Endothelial cell of umbilical vein (primary cell): ENCODE measurements around the gene MAN1A1. TPM values are rescaled to one million over a fixed set of nuclear protein-coding genes. Genes with fewer than 3 reads are reported as not detected.

Experiments
- BruUV-seq: library from RNA; stranded (reverse); fragments of 400-500 nt; replicated peaks from 2 replicates; lab custom pipeline; 2021; lab: Mats Ljungman, UMichigan
- CTCF ChIA-PET: fragments of 300-600, 350-600 bp; sonication (Branson Sonifier 250); formaldehyde crosslinking; loops from one replicate; lab custom pipeline; 2021; ENCODE audit warnings: antibody characterized with exemption, inconsistent platforms; lab: Charles Lee
- POLR2A ChIA-PET: fragments of 300-600, 350-600 bp; sonication (Branson Sonifier 250); formaldehyde crosslinking; loops from one replicate; lab custom pipeline; 2021; ENCODE audit warnings: antibody characterized with exemption, inconsistent platforms; lab: Charles Lee
- DNase-seq: peaks from one replicate; pipeline ENCODE4 v3.0.0-alpha.2; 2011; ENCODE audit warnings: low read depth, low spot score
- FAIRE-seq: peaks from 2 replicates; lab custom pipeline; 2011; peaks lifted over from hg19 to GRCh38; lab: Jason Lieb, UNC
- H2AFZ ChIP-seq: 2 replicates; pipeline ENCODE4 v1.6.0; 2012; ENCODE audit warnings: low read depth, low read length, control low read depth, inconsistent platforms
- H3K27ac ChIP-seq: 2 replicates; pipeline ENCODE4 v1.5.1; 2011; ENCODE audit warnings: low read depth, mild to moderate bottlenecking, control low read depth, low read length, moderate library complexity; ENCODE audit not compliant: insufficient read depth
- H3K27me3 ChIP-seq, 2 experiments: 2 replicates each; pipeline versions ENCODE4 v1.6.0 to v1.6.1; 2011; ENCODE audit warnings: low read length in 2 of 2, mixed read lengths in 1 of 2; ENCODE audit not compliant: control insufficient read depth in 2 of 2, insufficient read depth in 2 of 2
- H3K36me3 ChIP-seq, 2 experiments: 2 replicates in 1 of 2; 3 replicates in 1 of 2; pipeline ENCODE4 v1.5.1; 2011; ENCODE audit warnings: low read length in 2 of 2, mild to moderate bottlenecking in 1 of 2, moderate library complexity in 1 of 2; ENCODE audit not compliant: control insufficient read depth in 2 of 2, insufficient read depth in 2 of 2; ENCODE audit errors: extremely low read depth in 1 of 2
- H3K4me1 ChIP-seq: 3 replicates; pipeline ENCODE4 v1.5.1; 2011; ENCODE audit warnings: mild to moderate bottlenecking, low read length; ENCODE audit not compliant: control insufficient read depth, insufficient read depth; ENCODE audit errors: extremely low read depth
- H3K4me2 ChIP-seq: 2 replicates; pipeline ENCODE4 v1.6.1; 2011; ENCODE audit warnings: low read length, control low read depth, mixed read lengths; ENCODE audit not compliant: insufficient read depth
- H3K4me3 ChIP-seq, 3 experiments: fragments of 200-600 bp in 1 of 3; sonication (generic), shearing (Covaris generic) in 1 of 3; replicated peaks in 1 of 3; 2 replicates each; pipeline ENCODE4 v1.5.1; 2011 to 2016; ENCODE audit warnings: control low read depth in 3 of 3, low read length in 3 of 3, mild to moderate bottlenecking in 2 of 3, inconsistent platforms in 1 of 3, low read depth in 1 of 3, moderate library complexity in 1 of 3; ENCODE audit not compliant: insufficient read depth in 1 of 3
- H3K79me2 ChIP-seq: 2 replicates; pipeline ENCODE4 v1.6.0; 2012; ENCODE audit warnings: low read length, inconsistent platforms; ENCODE audit not compliant: control insufficient read depth, insufficient read depth
- H3K9ac ChIP-seq: replicated peaks from 2 replicates; pipeline ENCODE3; 2011; ENCODE audit warnings: low read length, control low read depth; ENCODE audit not compliant: insufficient read depth; ENCODE audit errors: extremely low read depth
- H3K9me1 ChIP-seq: replicated peaks from 3 replicates; pipeline ENCODE4 v1.6.0; 2011; ENCODE audit warnings: mild to moderate bottlenecking, low read length; ENCODE audit not compliant: control insufficient read depth, insufficient read depth; ENCODE audit errors: extremely low read depth
- H3K9me3 ChIP-seq: replicated peaks from 2 replicates; pipeline ENCODE4 v1.5.1; 2012; ENCODE audit warnings: low read length, inconsistent platforms; ENCODE audit not compliant: control insufficient read depth, insufficient read depth
- H4K20me1 ChIP-seq: replicated peaks from 2 replicates; pipeline ENCODE3; 2011; ENCODE audit warnings: mild to moderate bottlenecking, low read length; ENCODE audit not compliant: control insufficient read depth, insufficient read depth; ENCODE audit errors: extremely low read depth
- EZH2 ChIP-seq: IDR thresholded peaks from 2 replicates; pipeline ENCODE4 v1.6.1; 2012; ENCODE audit warnings: borderline replicate concordance, low read depth, mild to moderate bottlenecking, moderate library complexity, low read length, inconsistent platforms; ENCODE audit not compliant: severe bottlenecking
- FOS ChIP-seq: IDR thresholded peaks from 2 replicates; pipeline ENCODE4 v1.6.1; 2011; ENCODE audit warnings: mild to moderate bottlenecking, low read length, moderate library complexity, borderline replicate concordance; ENCODE audit not compliant: insufficient read depth
- GATA2 ChIP-seq: IDR thresholded peaks from 2 replicates; pipeline ENCODE4 v1.7.0; 2011; ENCODE audit warnings: low read depth, mild to moderate bottlenecking, moderate library complexity, mixed read lengths, low read length; ENCODE audit not compliant: insufficient read length, insufficient read depth
- JUN ChIP-seq: IDR thresholded peaks from 2 replicates; pipeline ENCODE4 v1.6.1; 2011; ENCODE audit warnings: borderline replicate concordance, low read depth; ENCODE audit not compliant: insufficient read length, insufficient read depth
- MYC ChIP-seq: IDR thresholded peaks from one replicate; pipeline ENCODE4 v1.6.1; 2011; ENCODE audit warnings: mild to moderate bottlenecking, low read depth, low read length
- POLR2A ChIP-seq: IDR thresholded peaks from 2 replicates; pipeline ENCODE4 v1.6.1; 2012; ENCODE audit warnings: low read depth, mild to moderate bottlenecking, control low read depth, low read length
- POLR2AphosphoS5 ChIP-seq: IDR thresholded peaks from 2 replicates; pipeline ENCODE4 v1.6.1; 2012; ENCODE audit warnings: low read depth, mild to moderate bottlenecking, control low read depth, low read length, moderate library complexity; ENCODE audit not compliant: insufficient read depth
- dilution Hi-C: fragments of 300-500 bp; cut with MboI; formaldehyde crosslinking; loops from one replicate; pipeline ENCODE4 v1.15.0; 2019; ENCODE audit warnings: low sequenced_read_pairs; ENCODE audit not compliant: extremely low pct_ligation_motif_present
- intact Hi-C: fragments of 100-400 bp; cut with micrococcal nuclease; formaldehyde crosslinking; loops from one replicate; pipeline ENCODE4 v1.10.0; 2022
- polyA plus RNA-seq, 4 experiments: library from polyadenylated mRNA; depleted of rRNA in 3 of 4; stranded (reverse) in 3 of 4; unstranded in 1 of 4; fragments of >200 nt; gene quantifications; 2 replicates each; pipeline versions ENCODE4 v1.2.1 to v1.2.3, GENCODE V29; 2011 to 2012; ENCODE audit warnings: missing spikeins in 1 of 4
- total RNA-seq: library from RNA; stranded (reverse); gene quantifications from 2 replicates; pipeline ENCODE4 v1.2.3, GENCODE V29; 2021
- TF ChIP-seq, protein P1 (sequence below): IDR thresholded peaks from 2 replicates; pipeline ENCODE4 v1.6.1; 2011; ENCODE audit not compliant: insufficient read depth, insufficient read length
- TF ChIP-seq, protein P2 (sequence below), 2 donors: IDR thresholded peaks; 1 replicate in 1 of 2; 2 replicates in 1 of 2; pipeline ENCODE4 v1.5.1; 2011; ENCODE audit warnings: low read length in 2 of 2, mild to moderate bottlenecking in 2 of 2, moderate library complexity in 2 of 2, control low read depth in 1 of 2, inconsistent platforms in 1 of 2, low read depth in 1 of 2; ENCODE audit not compliant: insufficient read depth in 1 of 2; ENCODE audit errors: extremely low read depth in 1 of 2

MAN1A1 gene
- total and polyA plus RNA-seq, 2 donors (not counting 3 experiments of a cell fraction or from before 2014, with no cell fraction given) = 3.3 to 12.9 TPM

DNA sequence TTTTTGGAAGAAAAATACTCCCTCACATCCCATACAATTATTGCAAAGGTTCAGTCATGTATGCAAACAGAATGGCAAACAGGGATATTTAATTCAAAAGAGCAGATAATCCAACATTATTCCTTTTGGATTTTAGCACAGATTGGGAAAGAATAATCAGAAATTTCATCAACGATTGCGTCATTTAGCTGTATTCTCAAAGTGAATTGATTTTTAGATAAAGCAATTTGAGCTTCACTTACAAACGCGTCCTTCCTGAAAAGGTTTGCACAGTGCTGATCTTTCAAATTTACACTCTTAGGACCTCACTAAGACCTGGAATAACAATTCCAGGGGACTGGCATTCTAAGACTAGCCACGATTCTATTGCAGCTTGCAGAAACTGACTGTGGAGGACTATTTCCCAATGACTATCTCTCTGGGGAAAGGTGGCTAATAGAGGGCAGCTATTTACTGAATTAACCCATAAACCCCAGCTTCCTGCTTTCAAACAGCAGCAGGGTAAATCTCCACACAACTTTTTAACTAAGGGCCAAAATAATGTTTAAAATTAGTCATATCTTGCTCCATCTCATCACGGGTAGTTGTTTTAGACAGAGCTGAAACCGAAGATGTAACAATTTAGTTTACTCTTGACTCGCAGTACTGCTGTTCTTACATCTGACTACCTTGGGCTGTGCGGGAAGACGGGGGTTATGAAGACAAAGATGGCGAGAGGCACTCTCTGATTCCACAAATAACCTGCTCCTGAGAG lies 139.9 kb downstream of the MAN1A1 start:
- ChIA-PET CTCF (no interaction called here), POLR2A (no interaction called here)
- Histone ChIP-seq H3K4me1 (no peaks in the 10 kb centered on the region), H3K79me2 (no peaks in the 10 kb centered on the region), H3K27me3 (no peaks in the 10 kb centered on the region), H3K4me3 (no peak overlapping the region), H2AFZ (no peak overlapping the region), H3K9me3 (no peaks in the 10 kb centered on the region), H3K36me3 (no peaks in the 10 kb centered on the region), H4K20me1 (no peaks in the 10 kb centered on the region), H3K27ac (no peak overlapping the region), H3K9ac (no peak overlapping the region), H3K4me2 (no peak overlapping the region), H3K9me1 (no peaks in the 10 kb centered on the region)
- dilution Hi-C loops (no loop called here), intact Hi-C loops (no loop called here)
- BruUV-seq = no TSS peak
- no peak for FAIRE-seq
- no peak for DNase-seq
- TF ChIP-seq GATA2 (no peak), POLR2A (no peak), JUN (no peak), EZH2 (no peak), MYC (no peak), POLR2AphosphoS5 (no peak), FOS (no peak)
- TF ChIP-seq, protein P1, sequence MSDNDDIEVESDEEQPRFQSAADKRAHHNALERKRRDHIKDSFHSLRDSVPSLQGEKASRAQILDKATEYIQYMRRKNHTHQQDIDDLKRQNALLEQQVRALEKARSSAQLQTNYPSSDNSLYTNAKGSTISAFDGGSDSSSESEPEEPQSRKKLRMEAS = no peak
- TF ChIP-seq, protein P2, sequence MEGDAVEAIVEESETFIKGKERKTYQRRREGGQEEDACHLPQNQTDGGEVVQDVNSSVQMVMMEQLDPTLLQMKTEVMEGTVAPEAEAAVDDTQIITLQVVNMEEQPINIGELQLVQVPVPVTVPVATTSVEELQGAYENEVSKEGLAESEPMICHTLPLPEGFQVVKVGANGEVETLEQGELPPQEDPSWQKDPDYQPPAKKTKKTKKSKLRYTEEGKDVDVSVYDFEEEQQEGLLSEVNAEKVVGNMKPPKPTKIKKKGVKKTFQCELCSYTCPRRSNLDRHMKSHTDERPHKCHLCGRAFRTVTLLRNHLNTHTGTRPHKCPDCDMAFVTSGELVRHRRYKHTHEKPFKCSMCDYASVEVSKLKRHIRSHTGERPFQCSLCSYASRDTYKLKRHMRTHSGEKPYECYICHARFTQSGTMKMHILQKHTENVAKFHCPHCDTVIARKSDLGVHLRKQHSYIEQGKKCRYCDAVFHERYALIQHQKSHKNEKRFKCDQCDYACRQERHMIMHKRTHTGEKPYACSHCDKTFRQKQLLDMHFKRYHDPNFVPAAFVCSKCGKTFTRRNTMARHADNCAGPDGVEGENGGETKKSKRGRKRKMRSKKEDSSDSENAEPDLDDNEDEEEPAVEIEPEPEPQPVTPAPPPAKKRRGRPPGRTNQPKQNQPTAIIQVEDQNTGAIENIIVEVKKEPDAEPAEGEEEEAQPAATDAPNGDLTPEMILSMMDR (IDR thresholded peaks at IDR 0.05; ENCODE audit: extremely low read depth in 1 of 2, insufficient read depth in 1 of 2, low read depth in 1 of 2, low read length in 2 of 2) = no peak
